Astrocyte (in vitro differentiated cells and primary cell): ENCODE results near the gene GSE1. TPM values are rescaled to one million over a fixed set of nuclear protein-coding genes. Genes with fewer than 3 reads are reported as not detected.
"Not testable (repeated sequence)": the region's sequence is repeated elsewhere in the genome, so short reads cannot be mapped to it uniquely, and the experiment has no call there.

Source experiments
- DNase-seq: peaks from one replicate; pipeline ENCODE4 v3.0.0-alpha.2; 2010; ENCODE audit warnings: low read depth
- FAIRE-seq: peaks from 2 replicates; lab custom pipeline; 2011; peaks lifted over from hg19 to GRCh38; lab: Jason Lieb, UNC
- H2AFZ ChIP-seq: 2 replicates; pipeline ENCODE4 v1.6.0; 2012; ENCODE audit warnings: low read depth, low read length, inconsistent platforms
- H3K27ac ChIP-seq: 2 replicates; pipeline ENCODE4 v1.5.1; 2011; ENCODE audit warnings: low read depth, low read length, inconsistent platforms
- H3K27me3 ChIP-seq: 2 replicates; pipeline ENCODE4 v1.6.0; 2011; ENCODE audit warnings: low read length, inconsistent platforms; ENCODE audit not compliant: insufficient read depth
- H3K36me3 ChIP-seq: 2 replicates; pipeline ENCODE4 v1.5.1; 2011; ENCODE audit warnings: low read length, inconsistent platforms; ENCODE audit not compliant: insufficient read depth
- H3K4me1 ChIP-seq: 2 replicates; pipeline ENCODE4 v1.5.1; 2011; ENCODE audit warnings: low read length, inconsistent platforms; ENCODE audit not compliant: insufficient read depth
- H3K4me2 ChIP-seq: 2 replicates; pipeline ENCODE4 v1.6.0; 2012; ENCODE audit warnings: low read length, inconsistent platforms
- H3K4me3 ChIP-seq: 2 replicates; pipeline ENCODE4 v1.5.1; 2011; ENCODE audit warnings: low read depth, mild to moderate bottlenecking, low read length, inconsistent platforms; ENCODE audit not compliant: insufficient read depth
- H3K79me2 ChIP-seq: 2 replicates; pipeline ENCODE4 v1.6.0; 2012; ENCODE audit warnings: mild to moderate bottlenecking, low read length, inconsistent platforms; ENCODE audit not compliant: insufficient read depth
- H3K9ac ChIP-seq: 2 replicates; pipeline ENCODE4 v1.6.0; 2012; ENCODE audit warnings: mild to moderate bottlenecking, low read length, inconsistent platforms
- H3K9me3 ChIP-seq: 2 replicates; pipeline ENCODE4 v1.5.1; 2012; ENCODE audit warnings: low read depth, mild to moderate bottlenecking, low read length, inconsistent platforms; ENCODE audit not compliant: insufficient read depth
- H4K20me1 ChIP-seq: 2 replicates; pipeline ENCODE4 v1.6.0; 2012; ENCODE audit warnings: low read length, inconsistent platforms; ENCODE audit not compliant: insufficient read depth
- H3K27ac Mint-ChIP-seq: one replicate; pipeline ENCODE4 v1.8.0; 2021; ENCODE audit warnings: mild to moderate bottlenecking, mixed read lengths; ENCODE audit not compliant: unreplicated experiment
- H3K27me3 Mint-ChIP-seq: one replicate; pipeline ENCODE4 v1.8.0; 2021; ENCODE audit warnings: low read depth, mixed read lengths; ENCODE audit not compliant: unreplicated experiment
- H3K36me3 Mint-ChIP-seq: one replicate; pipeline ENCODE4 v1.8.0; 2021; ENCODE audit warnings: low read depth, mixed read lengths; ENCODE audit not compliant: unreplicated experiment
- H3K4me1 Mint-ChIP-seq: one replicate; pipeline ENCODE4 v1.8.0; 2021; ENCODE audit warnings: low read depth, mixed read lengths; ENCODE audit not compliant: unreplicated experiment
- H3K4me3 Mint-ChIP-seq: one replicate; pipeline ENCODE4 v1.8.0; 2021; ENCODE audit warnings: mild to moderate bottlenecking, moderate library complexity, mixed read lengths; ENCODE audit not compliant: unreplicated experiment
- H3K9me3 Mint-ChIP-seq: one replicate; pipeline ENCODE4 v1.8.0; 2021; ENCODE audit warnings: mild to moderate bottlenecking, mixed read lengths; ENCODE audit not compliant: unreplicated experiment
- EZH2 ChIP-seq: IDR thresholded peaks from 2 replicates; pipeline ENCODE4 v1.6.1; 2012; ENCODE audit warnings: mild to moderate bottlenecking, low read length, inconsistent platforms; ENCODE audit not compliant: insufficient read depth
- total RNA-seq: library from RNA; stranded (reverse); gene quantifications from 2 replicates; pipeline ENCODE4 v1.2.1, GENCODE V29; 2021
- TF ChIP-seq, protein P1 (sequence below): IDR thresholded peaks from 2 replicates; pipeline ENCODE4 v1.5.1; 2011; ENCODE audit warnings: low read depth, mild to moderate bottlenecking, inconsistent platforms, low read length, moderate library complexity; ENCODE audit not compliant: insufficient read depth

The GSE1 gene
- total RNA-seq, 1 donor from 2014 or later: 35.0 TPM

DNA sequence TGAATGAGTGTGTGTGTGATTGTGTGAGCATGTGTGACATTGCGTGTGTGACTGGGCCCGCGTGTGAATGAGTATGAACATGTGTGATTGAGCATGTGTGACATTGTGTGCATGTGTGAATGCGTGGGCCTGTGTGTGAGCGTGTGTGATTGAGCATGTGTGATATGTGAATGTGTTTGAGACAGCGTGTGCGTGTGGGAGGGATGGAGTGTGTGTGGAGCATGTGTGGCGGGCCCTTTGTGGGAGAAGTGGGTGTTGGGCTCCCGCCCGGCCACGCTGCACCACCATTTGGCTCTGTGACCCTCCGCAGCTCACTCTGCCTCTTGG is 22.7 kb upstream of the GSE1 start:
- H3K27ac Mint-ChIP-seq: no peak overlapping the region
- no peaks in the 10 kb centered on the region for H3K36me3 Mint-ChIP-seq
- peaks cover 2% of the 10 kb centered on the region for H3K27me3 Mint-ChIP-seq
- H2AFZ ChIP-seq: no peak overlapping the region
- no peak overlapping the region for H3K4me3 ChIP-seq
- peaks cover 8% of the 10 kb centered on the region for H3K4me1 ChIP-seq
- H4K20me1 ChIP-seq: peaks cover 97% of the 10 kb centered on the region
- H3K4me3 Mint-ChIP-seq: no peak overlapping the region
- TF ChIP-seq, protein P1, sequence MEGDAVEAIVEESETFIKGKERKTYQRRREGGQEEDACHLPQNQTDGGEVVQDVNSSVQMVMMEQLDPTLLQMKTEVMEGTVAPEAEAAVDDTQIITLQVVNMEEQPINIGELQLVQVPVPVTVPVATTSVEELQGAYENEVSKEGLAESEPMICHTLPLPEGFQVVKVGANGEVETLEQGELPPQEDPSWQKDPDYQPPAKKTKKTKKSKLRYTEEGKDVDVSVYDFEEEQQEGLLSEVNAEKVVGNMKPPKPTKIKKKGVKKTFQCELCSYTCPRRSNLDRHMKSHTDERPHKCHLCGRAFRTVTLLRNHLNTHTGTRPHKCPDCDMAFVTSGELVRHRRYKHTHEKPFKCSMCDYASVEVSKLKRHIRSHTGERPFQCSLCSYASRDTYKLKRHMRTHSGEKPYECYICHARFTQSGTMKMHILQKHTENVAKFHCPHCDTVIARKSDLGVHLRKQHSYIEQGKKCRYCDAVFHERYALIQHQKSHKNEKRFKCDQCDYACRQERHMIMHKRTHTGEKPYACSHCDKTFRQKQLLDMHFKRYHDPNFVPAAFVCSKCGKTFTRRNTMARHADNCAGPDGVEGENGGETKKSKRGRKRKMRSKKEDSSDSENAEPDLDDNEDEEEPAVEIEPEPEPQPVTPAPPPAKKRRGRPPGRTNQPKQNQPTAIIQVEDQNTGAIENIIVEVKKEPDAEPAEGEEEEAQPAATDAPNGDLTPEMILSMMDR: no peak
- no peak for TF ChIP-seq EZH2
- H3K79me2 ChIP-seq: peaks cover 6% of the 10 kb centered on the region
- no peaks in the 10 kb centered on the region for H3K9me3 Mint-ChIP-seq
- H3K27ac ChIP-seq: no peak overlapping the region
- H3K36me3 ChIP-seq: no peaks in the 10 kb centered on the region
- no peaks in the 10 kb centered on the region for H3K9me3 ChIP-seq
- H3K27me3 ChIP-seq: no peaks in the 10 kb centered on the region
- H3K9ac ChIP-seq: no peak overlapping the region
- no peak overlapping the region for H3K4me2 ChIP-seq
- no peak for DNase-seq
- FAIRE-seq: no peak
- peaks cover 5% of the 10 kb centered on the region for H3K4me1 Mint-ChIP-seq

DNA sequence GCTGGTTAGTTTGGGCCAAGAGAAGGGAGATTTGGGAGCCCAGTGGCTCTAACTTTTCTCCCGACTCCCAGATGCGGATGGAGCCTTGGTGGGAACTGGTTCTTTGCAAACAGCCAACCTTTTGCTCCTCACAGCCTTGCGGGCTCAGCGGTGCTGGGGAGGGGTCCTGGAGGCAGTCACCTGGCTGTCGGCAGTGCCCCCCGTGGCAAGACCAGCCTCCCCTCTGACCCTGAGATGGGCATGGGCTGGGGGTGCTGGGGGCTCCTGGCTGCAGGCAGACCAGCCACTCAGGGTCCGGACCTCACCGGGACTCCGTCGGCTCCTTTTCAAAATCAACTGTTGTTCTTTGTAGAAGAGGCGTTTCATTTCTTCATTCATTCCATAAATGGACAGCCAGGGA is 21.7 kb upstream of the GSE1 start:
- no peak overlapping the region for H2AFZ ChIP-seq
- peaks cover 94% of the 10 kb centered on the region for H4K20me1 ChIP-seq
- H3K4me3 ChIP-seq: no peak overlapping the region
- no peaks in the 10 kb centered on the region for H3K9me3 ChIP-seq
- no peak for TF ChIP-seq EZH2
- TF ChIP-seq, protein P1: no peak
- H3K4me1 Mint-ChIP-seq: peaks cover 5% of the 10 kb centered on the region
- peaks cover 4% of the 10 kb centered on the region for H3K79me2 ChIP-seq
- no peak overlapping the region for H3K27ac ChIP-seq
- no peak overlapping the region for H3K9ac ChIP-seq
- H3K27me3 ChIP-seq: no peaks in the 10 kb centered on the region
- peaks cover 2% of the 10 kb centered on the region for H3K27me3 Mint-ChIP-seq
- no peak overlapping the region for H3K27ac Mint-ChIP-seq
- no peaks in the 10 kb centered on the region for H3K36me3 ChIP-seq
- H3K4me1 ChIP-seq: peaks cover 8% of the 10 kb centered on the region
- DNase-seq (no peak), FAIRE-seq (no peak)
- H3K36me3 Mint-ChIP-seq: no peaks in the 10 kb centered on the region
- no peaks in the 10 kb centered on the region for H3K9me3 Mint-ChIP-seq
- H3K4me2 ChIP-seq: no peak overlapping the region
- H3K4me3 Mint-ChIP-seq: no peak overlapping the region

DNA sequence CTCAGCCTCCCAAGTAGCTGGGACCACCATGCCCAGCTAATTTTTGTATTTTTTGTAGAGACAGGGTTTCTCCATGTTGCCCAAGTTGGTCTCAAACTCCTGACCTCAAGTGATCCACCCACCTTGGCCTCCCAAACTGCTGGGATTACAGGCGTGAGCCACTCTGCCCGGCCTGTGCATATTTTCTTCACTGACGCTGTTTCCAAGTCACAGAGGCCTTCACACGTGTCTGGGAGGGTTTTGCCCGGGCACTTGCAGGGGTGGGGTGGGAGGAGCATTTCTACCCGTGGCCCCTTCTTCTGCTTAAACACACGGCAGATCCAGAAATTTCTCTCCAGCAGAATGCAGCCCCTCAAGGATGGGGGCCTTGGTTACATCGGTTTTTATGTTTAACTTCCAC is 20.8 kb upstream of the GSE1 start:
- H3K27ac Mint-ChIP-seq, FAIRE-seq: not testable (repeated sequence)

More for the DNA sequence above, 20.8 kb upstream of the GSE1 start:
- H3K27me3 ChIP-seq, H3K9me3 ChIP-seq, H3K4me2 ChIP-seq, H3K36me3 ChIP-seq, H3K9me3 Mint-ChIP-seq, H3K36me3 Mint-ChIP-seq, H3K27me3 Mint-ChIP-seq, H2AFZ ChIP-seq, H3K79me2 ChIP-seq, H3K4me1 ChIP-seq, DNase-seq, H3K4me3 Mint-ChIP-seq, H3K9ac ChIP-seq, H3K4me1 Mint-ChIP-seq, H3K27ac ChIP-seq, H3K4me3 ChIP-seq: not testable (repeated sequence)
- H4K20me1 ChIP-seq: peaks cover 86% of the 10 kb centered on the region
